Measurements from ENCODE around the gene PDE6G.

GRCh38 chr17:81681672-81682071, 25.3 kb upstream of the PDE6G start:
- TF ChIP-seq POLR2A (IDR thresholded peaks at IDR 0.05), result no peak
- no peak for TF ChIP-seq CTCF (IDR thresholded peaks at IDR 0.05)
